Liver (tissue), 9 donors: Measurements from ENCODE around the gene RNPS1. TPM values are rescaled to one million over a fixed set of nuclear protein-coding genes. Genes with fewer than 3 reads are reported as not detected.

Experiments
- DNase-seq: peaks from one replicate; pipeline ENCODE4 v3.0.0-alpha.2; 2017; ENCODE audit warnings: low spot score
- H3K27ac ChIP-seq, 2 donors: one replicate each; pipeline ENCODE4 v1.7.0; 2013; ENCODE audit warnings: inconsistent platforms in 2 of 2, low read length in 2 of 2, control low read depth in 1 of 2, low read depth in 1 of 2, mild to moderate bottlenecking in 1 of 2
- H3K27me3 ChIP-seq, 4 donors: one replicate each; pipeline versions ENCODE4 v1.6.1 to v1.7.0; 2013; ENCODE audit warnings: low read length in 3 of 4, inconsistent platforms in 1 of 4, mild to moderate bottlenecking in 1 of 4, moderate library complexity in 1 of 4; ENCODE audit not compliant: control insufficient read depth in 4 of 4, insufficient read depth in 4 of 4
- H3K36me3 ChIP-seq, 4 donors: one replicate each; pipeline versions ENCODE4 v1.6.1 to v1.7.0; 2013; ENCODE audit warnings: low read length in 3 of 4, mild to moderate bottlenecking in 3 of 4, low read depth in 1 of 4, moderate library complexity in 1 of 4; ENCODE audit not compliant: control insufficient read depth in 4 of 4, insufficient read depth in 3 of 4
- H3K4me1 ChIP-seq, 4 donors: one replicate each; pipeline versions ENCODE4 v1.6.1 to v1.7.0; 2013; ENCODE audit warnings: low read length in 3 of 4, mild to moderate bottlenecking in 3 of 4, moderate library complexity in 1 of 4; ENCODE audit not compliant: control insufficient read depth in 4 of 4, insufficient read depth in 4 of 4
- H3K4me3 ChIP-seq, 3 donors: one replicate each; pipeline versions ENCODE4 v1.6.1 to v1.7.0; 2013; ENCODE audit warnings: low read length in 3 of 3, control low read depth in 1 of 3, low read depth in 1 of 3, mild to moderate bottlenecking in 1 of 3
- H3K9ac ChIP-seq, 2 donors: one replicate each; pipeline ENCODE4 v1.7.0; 2013; ENCODE audit warnings: low read length in 2 of 2, mild to moderate bottlenecking in 2 of 2, moderate library complexity in 2 of 2, control low read depth in 1 of 2, low read depth in 1 of 2
- H3K9me3 ChIP-seq, 4 donors: one replicate each; pipeline versions ENCODE4 v1.6.1 to v1.7.0; 2013; ENCODE audit warnings: low read length in 3 of 4; ENCODE audit not compliant: control insufficient read depth in 4 of 4
- FOXA1 ChIP-seq: IDR thresholded peaks from 2 replicates; pipeline ENCODE4 v1.6.1; 2016; ENCODE audit warnings: antibody characterized with exemption
- FOXA2 ChIP-seq: IDR thresholded peaks from 2 replicates; pipeline ENCODE4 v1.6.1; 2016; ENCODE audit warnings: antibody characterized with exemption
- GABPA ChIP-seq, 2 donors: IDR thresholded peaks in 1 of 2; conservative IDR thresholded peaks in 1 of 2; 2 replicates each; pipeline ENCODE4 v1.6.1; 2016; ENCODE audit warnings: antibody characterized with exemption in 2 of 2, mild to moderate bottlenecking in 1 of 2, moderate library complexity in 1 of 2
- HNF4A ChIP-seq, 2 donors: conservative IDR thresholded peaks; 2 replicates each; pipeline ENCODE4 v1.6.1; 2016; ENCODE audit warnings: antibody characterized with exemption in 2 of 2, mild to moderate bottlenecking in 2 of 2
- JUND ChIP-seq, 2 donors: IDR thresholded peaks; 2 replicates each; pipeline ENCODE4 v1.6.1; 2016; ENCODE audit warnings: antibody characterized with exemption in 2 of 2
- MAX ChIP-seq: IDR thresholded peaks from 2 replicates; pipeline ENCODE4 v1.6.1; 2016; ENCODE audit warnings: antibody characterized with exemption
- NR2F2 ChIP-seq: IDR thresholded peaks from 2 replicates; pipeline ENCODE4 v1.6.1; 2016; ENCODE audit warnings: antibody characterized with exemption
- RAD21 ChIP-seq, 2 donors: IDR thresholded peaks; 2 replicates each; pipeline ENCODE4 v1.6.1; 2016; ENCODE audit warnings: antibody characterized with exemption in 2 of 2, mild to moderate bottlenecking in 2 of 2
- RXRA ChIP-seq, 2 donors: IDR thresholded peaks; 2 replicates each; pipeline ENCODE4 v1.6.1; 2017 to 2018; ENCODE audit warnings: antibody characterized with exemption in 2 of 2, mild to moderate bottlenecking in 1 of 2
- TAF1 ChIP-seq: conservative IDR thresholded peaks from 2 replicates; pipeline ENCODE4 v1.6.1; 2016; ENCODE audit warnings: antibody characterized with exemption, mild to moderate bottlenecking
- YY1 ChIP-seq: IDR thresholded peaks from 2 replicates; pipeline ENCODE4 v1.6.1; 2016; ENCODE audit warnings: antibody characterized with exemption, mild to moderate bottlenecking
- ZBTB33 ChIP-seq: IDR thresholded peaks from 2 replicates; pipeline ENCODE4 v1.6.1; 2016; ENCODE audit warnings: antibody characterized with exemption
- WGBS: extraction: QIAGEN DNeasy Blood & Tissue Kit; methylation state at CpG from one replicate; pipeline ENCODE4 v1.1.7; 2013; 5-methylcytosine and 5-hydroxymethylcytosine counted together
- polyA plus RNA-seq, 2 donors: library from polyadenylated mRNA; stranded (reverse) in 1 of 2; unstranded in 1 of 2; fragments of 200-250 nt in 1 of 2; fragments of >200 nt in 1 of 2; fragmentation: Nextera tagmentation in 1 of 2; extraction: Ambion mirVana in 1 of 2; gene quantifications; one replicate each; pipeline versions ENCODE4 v1.2.1 to v1.2.3, GENCODE V29; 2013 to 2015
- total RNA-seq, 2 donors: library from RNA; depleted of rRNA; stranded (reverse); fragments of >200 nt; gene quantifications; one replicate each; pipeline ENCODE4 v1.2.3, GENCODE V29; 2014
- TF ChIP-seq, protein P1 (sequence below): fragments of 150-350 bp; IDR thresholded peaks from 2 replicates; pipeline ENCODE4 v1.5.1; 2017; ENCODE audit warnings: improper control_type of control experiment, low read depth, low read length; ENCODE audit not compliant: missing input control
- donor health status: healthy.
- donor health status: healthy.
- donor health status: healthy.
- donor health status: healthy.
- donor health status: healthy.

RNPS1 gene
- total and polyA plus RNA-seq, 4 donors, result 31.3 to 38.2 (median 36.7) TPM

GRCh38 chr16:2235234-2235651 is 32.7 kb downstream of the RNPS1 start (continued):
- TF ChIP-seq, protein P1, sequence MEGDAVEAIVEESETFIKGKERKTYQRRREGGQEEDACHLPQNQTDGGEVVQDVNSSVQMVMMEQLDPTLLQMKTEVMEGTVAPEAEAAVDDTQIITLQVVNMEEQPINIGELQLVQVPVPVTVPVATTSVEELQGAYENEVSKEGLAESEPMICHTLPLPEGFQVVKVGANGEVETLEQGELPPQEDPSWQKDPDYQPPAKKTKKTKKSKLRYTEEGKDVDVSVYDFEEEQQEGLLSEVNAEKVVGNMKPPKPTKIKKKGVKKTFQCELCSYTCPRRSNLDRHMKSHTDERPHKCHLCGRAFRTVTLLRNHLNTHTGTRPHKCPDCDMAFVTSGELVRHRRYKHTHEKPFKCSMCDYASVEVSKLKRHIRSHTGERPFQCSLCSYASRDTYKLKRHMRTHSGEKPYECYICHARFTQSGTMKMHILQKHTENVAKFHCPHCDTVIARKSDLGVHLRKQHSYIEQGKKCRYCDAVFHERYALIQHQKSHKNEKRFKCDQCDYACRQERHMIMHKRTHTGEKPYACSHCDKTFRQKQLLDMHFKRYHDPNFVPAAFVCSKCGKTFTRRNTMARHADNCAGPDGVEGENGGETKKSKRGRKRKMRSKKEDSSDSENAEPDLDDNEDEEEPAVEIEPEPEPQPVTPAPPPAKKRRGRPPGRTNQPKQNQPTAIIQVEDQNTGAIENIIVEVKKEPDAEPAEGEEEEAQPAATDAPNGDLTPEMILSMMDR, result no peak
- TF ChIP-seq RXRA (IDR thresholded peaks at IDR 0.05) (no peak), GABPA (IDR thresholded peaks at IDR 0.05 in 1 of 2, conservative IDR thresholded peaks at IDR 0.05 in 1 of 2) (no peak), RAD21 (IDR thresholded peaks at IDR 0.05) (no peak)

GRCh38 chr16:2234813-2235170 is 33.1 kb downstream of the RNPS1 start:
- Histone ChIP-seq H3K4me3 (no peak overlapping the region), H3K27ac (no peak overlapping the region), H3K4me1 (peaks cover 0 to 14% (median 11%) of the 10 kb centered on the region in 4 donors), H3K36me3 (peaks cover 0 to 53% (median 25%) of the 10 kb centered on the region in 4 donors), H3K27me3 (no peaks in the 10 kb centered on the region), H3K9ac (no peak overlapping the region), H3K9me3 (no peaks in the 10 kb centered on the region)
- no peak for TF ChIP-seq ZBTB33
- TF ChIP-seq YY1, result no peak
- TF ChIP-seq TAF1, result no peak
- no peak for TF ChIP-seq FOXA1
- no peak for TF ChIP-seq MAX
- TF ChIP-seq HNF4A (conservative IDR thresholded peaks at IDR 0.05), result no peak
- TF ChIP-seq, protein P1, result no peak
- no peak for TF ChIP-seq FOXA2
- TF ChIP-seq JUND (IDR thresholded peaks at IDR 0.05), result no peak
- TF ChIP-seq NR2F2, result no peak
- no peak for TF ChIP-seq RXRA (IDR thresholded peaks at IDR 0.05)
- no peak for DNase-seq
- WGBS, result 89% methylated on average over 18 of the region's 18 CpGs
